Liver (tissue), 9 donors: ENCODE measurements around the gene KIRREL3. TPM values are rescaled to one million over a fixed set of nuclear protein-coding genes. Genes with fewer than 3 reads are reported as not detected.

Source experiments
- DNase-seq: peaks from one replicate; pipeline ENCODE4 v3.0.0-alpha.2; 2017; ENCODE audit warnings: low spot score
- H3K27ac ChIP-seq, 2 donors: one replicate each; pipeline ENCODE4 v1.7.0; 2013; ENCODE audit warnings: inconsistent platforms in 2 of 2, low read length in 2 of 2, control low read depth in 1 of 2, low read depth in 1 of 2, mild to moderate bottlenecking in 1 of 2
- H3K27me3 ChIP-seq, 4 donors: one replicate each; pipeline versions ENCODE4 v1.6.1 to v1.7.0; 2013; ENCODE audit warnings: low read length in 3 of 4, inconsistent platforms in 1 of 4, mild to moderate bottlenecking in 1 of 4, moderate library complexity in 1 of 4; ENCODE audit not compliant: control insufficient read depth in 4 of 4, insufficient read depth in 4 of 4
- H3K36me3 ChIP-seq, 4 donors: one replicate each; pipeline versions ENCODE4 v1.6.1 to v1.7.0; 2013; ENCODE audit warnings: low read length in 3 of 4, mild to moderate bottlenecking in 3 of 4, low read depth in 1 of 4, moderate library complexity in 1 of 4; ENCODE audit not compliant: control insufficient read depth in 4 of 4, insufficient read depth in 3 of 4
- H3K4me1 ChIP-seq, 4 donors: one replicate each; pipeline versions ENCODE4 v1.6.1 to v1.7.0; 2013; ENCODE audit warnings: low read length in 3 of 4, mild to moderate bottlenecking in 3 of 4, moderate library complexity in 1 of 4; ENCODE audit not compliant: control insufficient read depth in 4 of 4, insufficient read depth in 4 of 4
- H3K4me3 ChIP-seq, 3 donors: one replicate each; pipeline versions ENCODE4 v1.6.1 to v1.7.0; 2013; ENCODE audit warnings: low read length in 3 of 3, control low read depth in 1 of 3, low read depth in 1 of 3, mild to moderate bottlenecking in 1 of 3
- H3K9ac ChIP-seq, 2 donors: one replicate each; pipeline ENCODE4 v1.7.0; 2013; ENCODE audit warnings: low read length in 2 of 2, mild to moderate bottlenecking in 2 of 2, moderate library complexity in 2 of 2, control low read depth in 1 of 2, low read depth in 1 of 2
- H3K9me3 ChIP-seq, 4 donors: one replicate each; pipeline versions ENCODE4 v1.6.1 to v1.7.0; 2013; ENCODE audit warnings: low read length in 3 of 4; ENCODE audit not compliant: control insufficient read depth in 4 of 4
- ATF3 ChIP-seq: IDR thresholded peaks from 2 replicates; pipeline ENCODE4 v1.6.1; 2016; ENCODE audit warnings: antibody characterized with exemption
- CTCF ChIP-seq: fragments of 150-350 bp; IDR thresholded peaks from 2 replicates; pipeline ENCODE4 v1.5.1; 2017; ENCODE audit warnings: improper control_type of control experiment, low read depth, low read length; ENCODE audit not compliant: missing input control
- EGR1 ChIP-seq, 2 donors: IDR thresholded peaks; 2 replicates each; pipeline ENCODE4 v1.6.1; 2016 to 2018; ENCODE audit warnings: antibody characterized with exemption in 2 of 2, low read depth in 2 of 2
- FOXA1 ChIP-seq: IDR thresholded peaks from 2 replicates; pipeline ENCODE4 v1.6.1; 2016; ENCODE audit warnings: antibody characterized with exemption
- GABPA ChIP-seq, 2 donors: IDR thresholded peaks in 1 of 2; conservative IDR thresholded peaks in 1 of 2; 2 replicates each; pipeline ENCODE4 v1.6.1; 2016; ENCODE audit warnings: antibody characterized with exemption in 2 of 2, mild to moderate bottlenecking in 1 of 2, moderate library complexity in 1 of 2
- JUND ChIP-seq, 2 donors: IDR thresholded peaks; 2 replicates each; pipeline ENCODE4 v1.6.1; 2016; ENCODE audit warnings: antibody characterized with exemption in 2 of 2
- TAF1 ChIP-seq: conservative IDR thresholded peaks from 2 replicates; pipeline ENCODE4 v1.6.1; 2016; ENCODE audit warnings: antibody characterized with exemption, mild to moderate bottlenecking
- YY1 ChIP-seq: IDR thresholded peaks from 2 replicates; pipeline ENCODE4 v1.6.1; 2016; ENCODE audit warnings: antibody characterized with exemption, mild to moderate bottlenecking
- WGBS: extraction: QIAGEN DNeasy Blood & Tissue Kit; methylation state at CpG from one replicate; pipeline ENCODE4 v1.1.7; 2013; 5-methylcytosine and 5-hydroxymethylcytosine counted together
- polyA plus RNA-seq, 2 donors: library from polyadenylated mRNA; stranded (reverse) in 1 of 2; unstranded in 1 of 2; fragments of 200-250 nt in 1 of 2; fragments of >200 nt in 1 of 2; fragmentation: Nextera tagmentation in 1 of 2; extraction: Ambion mirVana in 1 of 2; gene quantifications; one replicate each; pipeline versions ENCODE4 v1.2.1 to v1.2.3, GENCODE V29; 2013 to 2015
- total RNA-seq, 2 donors: library from RNA; depleted of rRNA; stranded (reverse); fragments of >200 nt; gene quantifications; one replicate each; pipeline ENCODE4 v1.2.3, GENCODE V29; 2014
- TF ChIP-seq, protein P1 (sequence below): IDR thresholded peaks from 2 replicates; pipeline ENCODE4 v1.6.1; 2016; ENCODE audit warnings: antibody characterized with exemption
- donor health status: healthy.
- donor health status: healthy.
- donor health status: healthy.
- donor health status: healthy.
- donor health status: healthy.

Gene KIRREL3
- total and polyA plus RNA-seq, 4 donors, result 0.03 to 0.29 (median 0.08) TPM; not detected in 1

DNA sequence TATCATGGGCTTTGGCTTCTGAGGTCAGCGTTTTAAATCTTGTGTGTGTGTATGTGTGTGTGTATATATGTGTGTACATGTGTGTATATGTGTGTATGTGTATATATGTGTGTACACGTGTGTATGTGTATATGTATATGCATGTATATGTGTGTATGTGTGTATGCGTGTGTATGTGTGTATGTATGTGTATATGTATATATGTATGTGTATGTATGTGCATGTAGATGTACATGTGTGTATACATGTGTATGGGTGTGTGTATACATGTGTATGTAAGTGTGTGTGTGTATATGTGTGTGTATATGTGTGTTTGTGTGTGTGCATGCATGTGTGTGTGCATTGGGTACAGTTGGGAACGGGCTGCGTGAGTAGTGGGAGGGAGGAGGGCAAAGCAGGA, 522.1 kb downstream of the KIRREL3 start (continued):
- TF ChIP-seq JUND (IDR thresholded peaks at IDR 0.05) (no peak), YY1 (no peak), EGR1 (IDR thresholded peaks at IDR 0.05; ENCODE audit: low read depth in 2 of 2) (no peak), GABPA (IDR thresholded peaks at IDR 0.05 in 1 of 2, conservative IDR thresholded peaks at IDR 0.05 in 1 of 2) (no peak), FOXA1 (no peak), TAF1 (no peak), CTCF (no peak)

DNA sequence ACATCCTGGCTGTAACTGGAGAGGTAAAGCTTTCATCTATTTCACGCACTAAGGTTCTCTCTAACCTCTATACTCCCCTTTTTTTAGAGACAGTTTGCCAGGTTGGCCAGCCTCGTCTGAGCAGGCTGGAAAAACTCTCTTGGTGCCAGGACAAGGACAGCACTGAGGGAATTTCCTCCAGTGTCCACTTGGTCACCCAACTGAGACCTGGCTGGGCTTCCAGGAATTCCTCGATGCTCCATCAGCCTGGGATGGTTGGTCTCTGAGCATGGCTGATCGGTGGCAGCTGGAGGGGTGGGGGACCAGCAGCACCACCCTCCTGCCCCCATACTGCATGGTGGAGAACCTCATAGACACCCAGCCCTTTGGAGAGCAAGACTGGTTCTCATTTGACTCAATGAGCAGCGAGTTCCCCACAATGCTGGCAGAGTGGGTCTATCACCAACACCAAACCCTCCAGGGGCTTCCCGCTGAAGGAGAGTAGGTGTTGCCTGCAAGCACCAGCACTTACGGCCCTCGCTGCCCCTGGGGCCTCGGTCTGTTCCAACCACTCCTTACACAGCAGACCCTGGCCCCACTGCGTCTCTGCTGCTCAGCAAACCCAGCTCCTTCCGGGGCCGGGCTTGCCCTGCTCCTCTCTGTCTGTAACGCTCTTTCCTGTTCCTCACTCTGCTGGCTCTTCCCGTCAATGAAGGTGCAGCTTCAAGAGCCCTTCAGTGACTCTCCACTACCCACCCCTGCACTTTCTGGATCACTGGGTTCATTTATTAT, 522.9 kb downstream of the KIRREL3 start:
- H3K27ac ChIP-seq, result no peak overlapping the region
- no peaks in the 10 kb centered on the region for H3K36me3 ChIP-seq
- H3K27me3 ChIP-seq, result no peaks in the 10 kb centered on the region
- no peak overlapping the region for H3K4me3 ChIP-seq
- WGBS, result 66% methylated on average over 14 of the region's 14 CpGs
- no peak for DNase-seq
- TF ChIP-seq EGR1 (IDR thresholded peaks at IDR 0.05; ENCODE audit: low read depth in 2 of 2) (no peak), YY1 (no peak)
- TF ChIP-seq, protein P1, sequence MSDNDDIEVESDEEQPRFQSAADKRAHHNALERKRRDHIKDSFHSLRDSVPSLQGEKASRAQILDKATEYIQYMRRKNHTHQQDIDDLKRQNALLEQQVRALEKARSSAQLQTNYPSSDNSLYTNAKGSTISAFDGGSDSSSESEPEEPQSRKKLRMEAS, result no peak
- no peak overlapping the region for H3K9ac ChIP-seq
- H3K9me3 ChIP-seq, result no peaks in the 10 kb centered on the region
- peaks cover 0 to 4% (median 3%) of the 10 kb centered on the region in 4 donors for H3K4me1 ChIP-seq

DNA sequence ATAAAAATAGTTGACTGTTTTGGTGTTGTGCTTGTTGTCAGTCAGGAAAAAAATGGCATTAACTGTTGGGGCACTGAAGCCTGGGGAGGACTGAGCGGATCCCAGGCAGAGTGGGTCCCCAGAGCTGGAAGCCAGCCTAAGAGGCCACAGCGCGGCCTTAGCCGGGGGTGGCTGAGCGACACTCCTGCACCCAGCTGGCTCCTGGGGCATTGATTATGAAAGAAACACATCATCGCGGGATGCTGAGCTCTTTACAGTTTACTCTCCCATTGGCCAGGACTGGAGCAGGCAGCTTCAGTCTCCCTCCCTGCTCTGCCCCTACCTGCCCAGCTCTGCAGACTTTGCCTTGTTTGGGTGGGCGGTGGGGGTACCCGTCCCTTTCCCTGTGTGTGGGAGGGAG, 523.6 kb downstream of the KIRREL3 start:
- H3K36me3 ChIP-seq, result no peaks in the 10 kb centered on the region
- no peak for TF ChIP-seq FOXA1
- TF ChIP-seq CTCF, result no peak
- no peak for TF ChIP-seq ATF3
- 77% methylated on average over 9 of the region's 9 CpGs for WGBS
- no peak overlapping the region for H3K4me3 ChIP-seq
- H3K27ac ChIP-seq, result no peak overlapping the region
- H3K9ac ChIP-seq, result no peak overlapping the region
- no peaks in the 10 kb centered on the region for H3K27me3 ChIP-seq
- DNase-seq, result no peak
- no peaks in the 10 kb centered on the region for H3K9me3 ChIP-seq
- peaks cover 0 to 4% (median 3%) of the 10 kb centered on the region in 4 donors for H3K4me1 ChIP-seq
